ENCODE data around the gene THSD7B.

The THSD7B gene

DNA sequence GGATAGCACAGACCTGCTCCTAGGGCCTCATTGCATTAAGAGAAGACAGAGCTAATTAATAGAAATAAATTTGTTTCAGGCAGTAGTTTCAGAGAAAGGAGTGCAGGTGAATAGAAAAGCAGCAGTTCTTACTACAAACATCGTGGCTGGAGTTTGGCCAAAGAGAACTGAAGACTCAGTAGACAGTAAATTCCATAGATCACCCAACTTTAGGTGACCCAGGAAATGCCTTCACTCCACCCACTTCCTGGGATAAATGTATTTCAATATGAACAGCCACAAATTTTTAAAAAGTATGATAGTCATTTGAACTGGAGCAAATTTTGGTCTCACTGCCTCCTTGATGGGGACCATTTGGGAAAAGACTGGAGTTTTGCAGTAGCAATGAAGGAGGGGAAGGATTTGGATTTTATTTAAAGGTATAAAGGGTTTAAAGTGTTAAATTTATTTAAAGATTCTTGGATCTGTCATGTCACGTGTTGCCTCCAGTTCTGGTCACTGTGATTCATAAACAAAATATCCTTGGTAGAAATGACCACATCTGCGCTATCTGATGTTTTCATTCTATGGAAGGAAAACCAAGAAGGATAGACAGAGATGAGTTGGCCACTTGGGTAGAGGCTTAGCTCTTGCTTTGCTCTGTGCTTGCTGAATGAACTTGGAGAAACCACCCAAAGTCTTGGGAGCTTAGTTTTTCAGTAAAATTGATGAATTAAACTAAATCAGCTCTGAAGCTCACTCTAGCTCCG lies 390.2 kb downstream of the THSD7B start:
- Histone ChIP-seq H3K36me3 (ENCODE audit: insufficient read depth, low read length) (no peaks in the 10 kb centered on the region), H3K27me3 (ENCODE audit: insufficient read depth, low read length) (no peaks in the 10 kb centered on the region), H3K9me3 (ENCODE audit: insufficient read depth, low read depth, low read length) (no peaks in the 10 kb centered on the region), H3K9ac (ENCODE audit: low read depth, low read length) (no peak overlapping the region), H3K27ac (ENCODE audit: low read depth, low read length) (no peak overlapping the region), H3K4me1 (ENCODE audit: insufficient read depth, low read length) (no peaks in the 10 kb centered on the region), H3K4me3 (ENCODE audit: low read length) (no peak overlapping the region)
- 96% methylated on average over 4 of the region's 4 CpGs for WGBS

- Histone ChIP-seq H3K9ac (ENCODE audit: low read depth, low read length) (no peak overlapping the region), H3K9me3 (ENCODE audit: insufficient read depth, low read depth, low read length) (no peaks in the 10 kb centered on the region), H3K36me3 (ENCODE audit: insufficient read depth, low read length) (no peaks in the 10 kb centered on the region), H3K27ac (ENCODE audit: low read depth, low read length) (no peak overlapping the region), H3K4me3 (ENCODE audit: low read length) (no peak overlapping the region), H3K4me1 (ENCODE audit: insufficient read depth, low read length) (no peaks in the 10 kb centered on the region), H3K27me3 (ENCODE audit: insufficient read depth, low read length) (no peaks in the 10 kb centered on the region)
- 91% methylated on average over 4 of the region's 4 CpGs for WGBS
Observed at GRCh38 chr2:137156221-137156844, 391.0 kb downstream of the THSD7B start.

DNA sequence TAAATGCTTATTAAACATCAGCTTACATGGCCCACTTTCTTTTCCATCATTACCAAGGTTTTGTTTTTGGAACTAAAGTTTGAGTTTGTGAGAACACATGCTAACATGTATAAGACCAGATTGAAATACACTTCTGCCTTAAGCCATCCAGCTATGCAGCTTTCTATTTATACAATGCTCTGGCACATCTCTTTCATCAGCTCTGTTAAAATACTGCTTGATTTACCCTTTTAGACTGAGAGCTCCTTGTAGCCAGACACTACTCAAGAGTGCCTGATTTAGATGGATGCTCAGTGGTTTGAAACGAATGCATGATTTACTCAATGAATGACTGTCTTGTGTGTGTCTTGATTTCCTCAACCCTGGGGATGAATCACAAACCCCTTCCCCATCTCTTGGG lies 392.5 kb downstream of the THSD7B start:
- no peaks in the 10 kb centered on the region for H3K9me3 ChIP-seq (ENCODE audit: insufficient read depth, low read depth, low read length)
- H3K27ac ChIP-seq (ENCODE audit: low read depth, low read length): no peak overlapping the region
- H3K27me3 ChIP-seq (ENCODE audit: insufficient read depth, low read length): no peaks in the 10 kb centered on the region
- no peak overlapping the region for H3K9ac ChIP-seq (ENCODE audit: low read depth, low read length)
- H3K36me3 ChIP-seq (ENCODE audit: insufficient read depth, low read length): no peaks in the 10 kb centered on the region
- no peaks in the 10 kb centered on the region for H3K4me1 ChIP-seq (ENCODE audit: insufficient read depth, low read length)
- H3K4me3 ChIP-seq (ENCODE audit: low read length): no peak overlapping the region
- WGBS: 100% methylated on average over 1 of the region's 1 CpG

GRCh38 chr2:137161250-137161649 lies 395.9 kb downstream of the THSD7B start:
- H3K27ac ChIP-seq (ENCODE audit: low read depth, low read length): no peak overlapping the region
- H3K9ac ChIP-seq (ENCODE audit: low read depth, low read length): no peak overlapping the region
- no peak overlapping the region for H3K4me3 ChIP-seq (ENCODE audit: low read length)
- no peaks in the 10 kb centered on the region for H3K36me3 ChIP-seq (ENCODE audit: insufficient read depth, low read length)
- no peaks in the 10 kb centered on the region for H3K9me3 ChIP-seq (ENCODE audit: insufficient read depth, low read depth, low read length)
- H3K27me3 ChIP-seq (ENCODE audit: insufficient read depth, low read length): no peaks in the 10 kb centered on the region
- H3K4me1 ChIP-seq (ENCODE audit: insufficient read depth, low read length): no peaks in the 10 kb centered on the region

DNA sequence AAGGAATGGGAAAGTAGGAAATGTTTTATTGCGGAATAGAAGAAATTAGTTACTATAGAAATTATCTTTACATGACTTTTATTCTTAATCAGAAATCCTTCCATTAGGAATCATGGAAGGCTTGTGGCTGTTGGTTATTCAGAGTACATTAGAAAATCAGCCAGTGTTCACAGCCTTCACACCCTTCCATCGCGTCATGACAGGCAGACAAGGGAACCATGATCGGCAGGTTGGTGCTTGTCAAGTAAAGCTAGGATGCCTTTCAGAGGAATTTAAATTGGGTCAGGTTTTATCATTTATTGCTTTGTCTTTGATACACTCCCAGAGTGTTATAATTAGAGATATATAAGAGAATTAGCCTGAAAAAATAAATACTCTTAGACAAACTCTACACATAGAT lies 400.6 kb downstream of the THSD7B start:
- WGBS: 86% methylated on average over 3 of the region's 4 CpGs
- Histone ChIP-seq H3K9ac (ENCODE audit: low read depth, low read length) (no peak overlapping the region), H3K27me3 (ENCODE audit: insufficient read depth, low read length) (no peaks in the 10 kb centered on the region), H3K4me3 (ENCODE audit: low read length) (no peak overlapping the region), H3K27ac (ENCODE audit: low read depth, low read length) (no peak overlapping the region), H3K36me3 (ENCODE audit: insufficient read depth, low read length) (no peaks in the 10 kb centered on the region), H3K4me1 (ENCODE audit: insufficient read depth, low read length) (no peaks in the 10 kb centered on the region), H3K9me3 (ENCODE audit: insufficient read depth, low read depth, low read length) (no peaks in the 10 kb centered on the region)

DNA sequence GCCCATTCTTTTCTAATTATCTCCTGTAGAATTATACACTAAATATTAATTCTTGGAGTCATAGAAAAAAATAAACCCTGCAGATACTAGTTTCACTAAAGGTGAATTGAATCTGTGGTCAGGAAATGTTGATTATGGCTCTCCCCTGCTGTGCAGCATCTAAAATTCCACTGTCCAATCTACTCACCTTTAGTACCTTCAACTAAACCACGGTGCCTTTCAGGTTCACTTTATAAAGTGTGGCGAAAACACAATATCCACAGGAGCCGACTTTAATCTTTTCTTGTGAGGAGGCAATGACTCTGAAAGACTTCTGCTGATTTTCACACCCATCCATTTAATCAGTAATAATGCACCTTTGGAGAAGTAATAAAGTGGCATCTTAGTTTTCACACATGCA lies 402.3 kb downstream of the THSD7B start:
- WGBS: 76% methylated on average over 3 of the region's 3 CpGs

DNA sequence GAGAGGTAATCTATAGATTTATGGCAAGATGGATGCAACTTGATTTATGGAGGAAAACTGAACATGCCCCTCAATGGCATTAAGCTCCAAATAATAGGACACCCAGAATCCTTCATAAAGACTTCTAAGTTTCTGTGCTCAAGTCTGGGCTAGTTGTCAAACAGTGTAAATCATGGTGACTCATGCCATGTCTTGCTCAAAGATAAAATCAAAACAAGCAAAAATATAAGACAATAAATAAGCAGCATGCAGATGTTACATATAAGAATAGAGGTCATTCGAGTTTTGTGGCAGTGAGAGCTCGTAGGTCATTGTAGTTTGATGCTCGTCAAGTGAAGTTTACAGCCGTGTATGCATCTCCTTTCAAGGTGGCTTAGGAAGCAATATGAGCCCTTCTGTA lies 403.2 kb downstream of the THSD7B start:
- Histone ChIP-seq H3K4me3 (ENCODE audit: low read length) (no peak overlapping the region), H3K4me1 (ENCODE audit: insufficient read depth, low read length) (no peaks in the 10 kb centered on the region), H3K9ac (ENCODE audit: low read depth, low read length) (no peak overlapping the region), H3K9me3 (ENCODE audit: insufficient read depth, low read depth, low read length) (no peaks in the 10 kb centered on the region), H3K27me3 (ENCODE audit: insufficient read depth, low read length) (no peaks in the 10 kb centered on the region), H3K27ac (ENCODE audit: low read depth, low read length) (no peak overlapping the region), H3K36me3 (ENCODE audit: insufficient read depth, low read length) (no peaks in the 10 kb centered on the region)
- WGBS: 94% methylated on average over 4 of the region's 4 CpGs

More for the DNA sequence above, 402.3 kb downstream of the THSD7B start:
- H3K9ac ChIP-seq (ENCODE audit: low read depth, low read length): no peak overlapping the region
- no peaks in the 10 kb centered on the region for H3K9me3 ChIP-seq (ENCODE audit: insufficient read depth, low read depth, low read length)
- H3K4me1 ChIP-seq (ENCODE audit: insufficient read depth, low read length): no peaks in the 10 kb centered on the region
- H3K27ac ChIP-seq (ENCODE audit: low read depth, low read length): no peak overlapping the region
- H3K27me3 ChIP-seq (ENCODE audit: insufficient read depth, low read length): no peaks in the 10 kb centered on the region
- H3K36me3 ChIP-seq (ENCODE audit: insufficient read depth, low read length): no peaks in the 10 kb centered on the region
- H3K4me3 ChIP-seq (ENCODE audit: low read length): no peak overlapping the region

DNA sequence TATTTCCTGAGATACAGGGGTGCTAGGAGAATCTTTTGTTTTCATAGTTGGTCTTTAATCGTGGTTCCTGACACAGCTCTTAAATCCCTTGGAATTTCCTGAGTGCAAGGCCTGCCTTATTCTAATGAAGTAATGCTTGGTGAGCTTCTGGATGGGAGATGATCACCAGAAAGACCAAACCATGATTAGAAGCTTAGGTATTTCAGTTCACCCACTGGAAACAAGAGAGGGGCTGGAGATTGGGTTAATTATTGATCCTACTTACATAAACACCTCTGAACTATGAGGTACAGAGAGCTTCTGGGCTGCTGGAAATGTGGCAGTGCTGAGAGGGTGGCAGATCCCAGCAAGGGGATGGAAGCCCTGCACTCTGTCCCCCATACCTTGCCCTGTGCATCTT lies 406.8 kb downstream of the THSD7B start:
- Histone ChIP-seq H3K27ac (ENCODE audit: low read depth, low read length) (no peak overlapping the region), H3K36me3 (ENCODE audit: insufficient read depth, low read length) (no peaks in the 10 kb centered on the region), H3K4me1 (ENCODE audit: insufficient read depth, low read length) (no peaks in the 10 kb centered on the region), H3K9ac (ENCODE audit: low read depth, low read length) (no peak overlapping the region), H3K4me3 (ENCODE audit: low read length) (no peak overlapping the region), H3K9me3 (ENCODE audit: insufficient read depth, low read depth, low read length) (no peaks in the 10 kb centered on the region), H3K27me3 (ENCODE audit: insufficient read depth, low read length) (no peaks in the 10 kb centered on the region)
- 89% methylated on average over 1 of the region's 1 CpG for WGBS

- H3K27ac ChIP-seq (ENCODE audit: low read depth, low read length): no peak overlapping the region
- no peak overlapping the region for H3K9ac ChIP-seq (ENCODE audit: low read depth, low read length)
- no peaks in the 10 kb centered on the region for H3K27me3 ChIP-seq (ENCODE audit: insufficient read depth, low read length)
- H3K36me3 ChIP-seq (ENCODE audit: insufficient read depth, low read length): no peaks in the 10 kb centered on the region
- H3K9me3 ChIP-seq (ENCODE audit: insufficient read depth, low read depth, low read length): no peaks in the 10 kb centered on the region
- 74% methylated on average over 3 of the region's 3 CpGs for WGBS
- peaks cover 4% of the 10 kb centered on the region for H3K4me1 ChIP-seq (ENCODE audit: insufficient read depth, low read length)
- no peak overlapping the region for H3K4me3 ChIP-seq (ENCODE audit: low read length)
Observed at GRCh38 chr2:137173463-137173862, 408.1 kb downstream of the THSD7B start.

- H3K36me3 ChIP-seq (ENCODE audit: insufficient read depth, low read length): no peaks in the 10 kb centered on the region
- no peaks in the 10 kb centered on the region for H3K27me3 ChIP-seq (ENCODE audit: insufficient read depth, low read length)
- H3K9ac ChIP-seq (ENCODE audit: low read depth, low read length): no peak overlapping the region
- H3K27ac ChIP-seq (ENCODE audit: low read depth, low read length): no peak overlapping the region
- no peak overlapping the region for H3K4me3 ChIP-seq (ENCODE audit: low read length)
- H3K4me1 ChIP-seq (ENCODE audit: insufficient read depth, low read length): peaks cover 13% of the 10 kb centered on the region
- WGBS: 100% methylated on average over 1 of the region's 1 CpG
- no peaks in the 10 kb centered on the region for H3K9me3 ChIP-seq (ENCODE audit: insufficient read depth, low read depth, low read length)
Observed at GRCh38 chr2:137175246-137175645, 409.9 kb downstream of the THSD7B start.

DNA sequence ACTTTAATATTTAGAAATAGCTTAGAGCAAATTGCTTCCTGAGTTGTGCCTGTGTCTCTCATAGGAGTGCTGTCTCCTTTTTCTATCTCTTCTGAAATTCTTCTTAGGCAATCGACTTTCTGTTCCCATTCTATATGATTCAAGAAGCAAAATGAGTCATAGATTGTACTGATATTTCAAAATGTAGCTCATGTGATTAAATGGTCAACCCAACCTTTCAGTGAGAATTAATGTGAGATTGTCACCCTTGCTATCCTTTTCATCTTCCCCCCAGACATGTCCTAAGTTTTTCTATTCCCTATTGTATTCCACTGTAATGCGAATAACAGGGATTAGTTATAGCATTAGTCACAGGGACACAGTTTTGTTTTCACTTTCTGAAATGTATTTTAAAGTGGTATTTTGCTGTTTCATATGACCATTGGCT lies 413.6 kb downstream of the THSD7B start:
- Histone ChIP-seq H3K4me3 (ENCODE audit: low read length) (no peak overlapping the region), H3K27ac (ENCODE audit: low read depth, low read length) (no peak overlapping the region), H3K9ac (ENCODE audit: low read depth, low read length) (no peak overlapping the region), H3K4me1 (ENCODE audit: insufficient read depth, low read length) (peaks cover 13% of the 10 kb centered on the region), H3K36me3 (ENCODE audit: insufficient read depth, low read length) (no peaks in the 10 kb centered on the region), H3K9me3 (ENCODE audit: insufficient read depth, low read depth, low read length) (no peaks in the 10 kb centered on the region), H3K27me3 (ENCODE audit: insufficient read depth, low read length) (no peaks in the 10 kb centered on the region)
- WGBS: 68% methylated on average over 2 of the region's 2 CpGs
